Uterus (tissue), 4 donors: Measurements from ENCODE around the gene SLC7A7. TPM values are rescaled to one million over a fixed set of nuclear protein-coding genes. Genes with fewer than 3 reads are reported as not detected.

ENCODE experiments used
- DNase-seq, 2 donors: peaks; one replicate each; pipeline ENCODE4 v3.0.0-alpha.2; 2019 to 2020
- H3K27ac ChIP-seq, 2 donors: fragments of 200-600 bp; sonication (generic); 1 replicate in 1 of 2; 2 replicates in 1 of 2; pipeline ENCODE4 v1.5.1; 2016 to 2018
- H3K27me3 ChIP-seq, 2 donors: fragments of 200-600 bp; sonication (generic); one replicate each; pipeline ENCODE4 v1.5.1; 2018 to 2019; ENCODE audit warnings: control low read depth in 1 of 2
- H3K36me3 ChIP-seq, 2 donors: fragments of 200-600 bp; sonication (generic); one replicate each; pipeline ENCODE4 v1.5.1; 2019; ENCODE audit warnings: control low read depth in 1 of 2
- H3K4me1 ChIP-seq, 2 donors: fragments of 200-600 bp; sonication (generic); one replicate each; pipeline ENCODE4 v1.5.1; 2018 to 2019; ENCODE audit warnings: control low read depth in 1 of 2
- H3K4me3 ChIP-seq, 2 donors: fragments of 200-600 bp; sonication (generic); 1 replicate in 1 of 2; 2 replicates in 1 of 2; pipeline ENCODE4 v1.5.1; 2018 to 2019; ENCODE audit warnings: mild to moderate bottlenecking in 1 of 2
- H3K9me3 ChIP-seq, 2 donors: fragments of 200-600 bp; sonication (generic); one replicate each; pipeline ENCODE4 v1.5.1; 2019; ENCODE audit warnings: control low read depth in 1 of 2
- CTCF ChIP-seq, 4 experiments: fragments of 200-600 bp in 2 of 4; fragments of 450-650 bp in 2 of 4; sonication (generic) in 2 of 4; IDR thresholded peaks; one replicate each; pipeline ENCODE4 v1.5.1; 2016 to 2019; ENCODE audit warnings: antibody characterized with exemption in 4 of 4, mild to moderate bottlenecking in 2 of 4, moderate library complexity in 1 of 4
- POLR2A ChIP-seq, 2 donors: fragments of 450-650 bp; IDR thresholded peaks; one replicate each; pipeline ENCODE4 v1.6.1; 2016; ENCODE audit warnings: antibody characterized with exemption in 2 of 2, mild to moderate bottlenecking in 1 of 2, moderate library complexity in 1 of 2
- intact Hi-C: fragments of 100-400 bp; cut with DNase I; formaldehyde crosslinking; loops from one replicate; pipeline ENCODE4 v1.15.1; 2023; ENCODE audit warnings: low total_unique reads
- total RNA-seq, 4 donors: library from RNA; depleted of rRNA in 3 of 4; stranded (reverse); fragments of >200 nt in 3 of 4; gene quantifications; one replicate each; pipeline versions ENCODE4 v1.1.0 to v1.2.4, GENCODE V29; 2014 to 2023
- donor health status: DM: yes; HTN: yes; CAD: no.

The SLC7A7 gene
- total RNA-seq, 4 donors from 2014 or later = 2.8 to 15.6 (median 6.8) TPM

GRCh38 chr14:22824711-22825359 is 9.6 kb upstream of the SLC7A7 start:
- intact Hi-C loops = loop anchor here (5.0 kb wide), 1 partner anchor 32 kb away; no protein-coding TSS in a partner anchor
- no peaks in the 10 kb centered on the region for H3K9me3 ChIP-seq
- no peaks in the 10 kb centered on the region for H3K27me3 ChIP-seq
- DNase-seq = peak; percentile 79 to 81
- TF ChIP-seq CTCF (IDR thresholded peaks at IDR 0.05) = no peak
- TF ChIP-seq POLR2A (IDR thresholded peaks at IDR 0.05) = no peak
- no peak overlapping the region for H3K4me3 ChIP-seq
- no peaks in the 10 kb centered on the region for H3K36me3 ChIP-seq
- no peak overlapping the region for H3K27ac ChIP-seq
- peaks cover 0 to 7% of the 10 kb centered on the region in 2 donors for H3K4me1 ChIP-seq

DNA sequence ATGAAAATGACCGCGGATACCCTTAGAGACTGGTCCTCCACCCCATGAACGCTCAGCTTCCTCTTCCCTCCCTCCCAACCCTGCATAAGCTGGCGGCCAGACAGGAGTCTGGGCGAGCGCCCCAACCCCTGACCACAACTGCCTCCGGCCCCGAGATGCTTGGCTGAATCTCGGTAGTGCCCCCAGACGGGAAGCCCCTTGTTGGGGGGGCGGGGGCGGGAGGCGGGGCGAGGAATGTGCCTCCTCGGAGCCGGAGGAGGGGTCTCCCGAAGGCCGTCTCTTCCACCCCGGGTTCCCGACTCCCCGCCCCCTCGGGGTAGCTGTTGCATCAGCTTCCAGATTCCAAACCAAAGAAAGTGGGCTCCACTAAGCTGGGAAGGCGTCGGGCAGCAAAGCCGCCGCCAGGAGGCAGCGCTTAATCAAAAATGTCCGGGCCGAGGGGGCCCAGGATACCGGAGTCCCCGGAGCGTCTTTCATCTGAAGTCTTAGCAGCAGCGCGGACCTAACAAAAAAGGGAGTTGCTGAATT is 7.4 kb upstream of the SLC7A7 start:
- peak overlapping the region; percentile 75 to 76 for H3K27ac ChIP-seq
- no peaks in the 10 kb centered on the region for H3K9me3 ChIP-seq
- intact Hi-C loops = loop anchor here (5.0 kb wide), 1 partner anchor 35 kb away; no protein-coding TSS in a partner anchor
- H3K36me3 ChIP-seq = no peaks in the 10 kb centered on the region
- H3K4me3 ChIP-seq = peak overlapping the region; percentile 36 to 39
- DNase-seq = peak; percentile 86 to 91
- H3K4me1 ChIP-seq = peaks cover 0 to 12% of the 10 kb centered on the region in 2 donors
- no peaks in the 10 kb centered on the region for H3K27me3 ChIP-seq
- TF ChIP-seq POLR2A (IDR thresholded peaks at IDR 0.05) = no peak
- TF ChIP-seq CTCF (IDR thresholded peaks at IDR 0.05) = peak; percentile 86 to 93 (median 90)

- intact Hi-C loops = loop anchor here (5.0 kb wide), 1 partner anchor 35 kb away; no protein-coding TSS in a partner anchor
- H3K4me1 ChIP-seq = peaks cover 0 to 12% of the 10 kb centered on the region in 2 donors
- DNase-seq = peak; percentile 35 to 40
Measured at GRCh38 chr14:22822016-22822570, 6.9 kb upstream of the SLC7A7 start.

DNA sequence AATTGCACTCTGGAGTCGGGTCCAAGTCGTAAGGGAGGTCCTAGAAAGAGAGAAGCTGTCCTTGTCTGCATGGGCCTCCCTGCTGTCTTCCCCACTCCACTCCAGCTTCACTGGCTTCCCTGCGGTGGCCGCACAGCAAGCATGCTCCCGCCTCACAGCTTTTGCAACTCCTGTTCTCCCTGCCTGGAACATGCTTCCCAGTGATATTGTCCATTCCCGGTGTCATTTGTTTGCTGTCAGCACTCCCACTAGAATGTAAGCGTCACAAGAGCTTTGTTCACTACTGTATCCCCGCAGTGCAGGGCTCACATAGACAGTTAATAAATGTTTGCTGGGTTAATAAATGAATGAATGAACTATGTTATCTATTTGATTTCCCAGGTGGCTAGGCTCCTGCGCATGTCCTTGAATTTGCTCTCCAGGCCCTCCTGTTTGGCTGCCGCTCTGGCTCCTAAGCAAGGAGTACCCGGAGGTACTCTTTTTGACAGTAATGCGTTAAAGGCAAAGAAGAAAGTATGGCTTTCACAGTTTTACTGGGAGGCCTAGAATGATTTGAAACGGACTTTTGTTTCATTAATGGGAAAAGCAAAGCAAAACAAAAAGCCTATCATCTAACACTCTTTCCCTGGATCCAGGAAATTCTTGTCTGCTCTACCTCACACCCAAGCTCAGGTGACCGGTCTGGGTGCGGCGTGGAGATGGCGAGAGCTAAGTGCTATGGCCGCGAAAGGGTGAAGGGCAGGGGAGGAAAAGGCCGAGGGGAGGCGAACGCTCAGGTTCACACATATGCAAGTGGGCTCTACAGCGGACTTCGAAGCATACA is 6.2 kb upstream of the SLC7A7 start:
- intact Hi-C loops = loop anchor here (5.0 kb wide), 1 partner anchor 36 kb away; no protein-coding TSS in a partner anchor
- no peak for DNase-seq
- H3K9me3 ChIP-seq = no peaks in the 10 kb centered on the region
- TF ChIP-seq POLR2A (IDR thresholded peaks at IDR 0.05) (no peak), CTCF (IDR thresholded peaks at IDR 0.05) (no peak)
- no peaks in the 10 kb centered on the region for H3K27me3 ChIP-seq
- peak overlapping the region; percentile 75 to 76 for H3K27ac ChIP-seq
- H3K36me3 ChIP-seq = no peaks in the 10 kb centered on the region
- no peak overlapping the region for H3K4me3 ChIP-seq
- H3K4me1 ChIP-seq = peaks cover 0 to 12% of the 10 kb centered on the region in 2 donors

More at GRCh38 chr14:22822016-22822570, 6.9 kb upstream of the SLC7A7 start:
- Histone ChIP-seq H3K27ac (peak overlapping the region; percentile 75 to 76), H3K4me3 (peak overlapping the region; percentile 36 to 39), H3K27me3 (no peaks in the 10 kb centered on the region), H3K36me3 (no peaks in the 10 kb centered on the region), H3K9me3 (no peaks in the 10 kb centered on the region)
- TF ChIP-seq CTCF (IDR thresholded peaks at IDR 0.05) = no peak
- no peak for TF ChIP-seq POLR2A (IDR thresholded peaks at IDR 0.05)
